HepG2 (cell line): ENCODE results near the gene ZNF467. TPM values are rescaled to one million over a fixed set of nuclear protein-coding genes. Genes with fewer than 3 reads are reported as not detected.

ENCODE experiments used
- ATAC-seq: fragments of 200-7000 bp; cut with Tn5 transposase; 3 replicates; pipeline ENCODE4 v1.9.1; 2020; ENCODE audit warnings: mild to moderate bottlenecking, moderate library complexity
- BruUV-seq: library from RNA; stranded (reverse); fragments of 400-500 nt; replicated peaks from 2 replicates; lab custom pipeline; 2021; lab: Mats Ljungman, UMichigan
- CTCF ChIA-PET: fragments of 300-600 bp; formaldehyde crosslinking; extraction: SDS; loops from one replicate; lab custom pipeline; 2021; ENCODE audit warnings: low total read pairs, inconsistent platforms, low intra/inter-chr PET ratio; lab: Yijun Ruan, JAX
- POLR2A ChIA-PET: fragments of 350-600 bp; sonication (Branson Sonifier 250); formaldehyde crosslinking; loops from one replicate; lab custom pipeline; 2020; ENCODE audit warnings: antibody characterized with exemption, inconsistent platforms; lab: Yijun Ruan, JAX
- DNase-seq: peaks from one replicate; pipeline ENCODE4 v3.0.0-alpha.2; 2015; ENCODE audit warnings: low spot score
- FAIRE-seq: peaks from 3 replicates; lab custom pipeline; 2011; peaks lifted over from hg19 to GRCh38; lab: Jason Lieb, UNC
- H2AFZ ChIP-seq: one replicate; pipeline ENCODE4 v1.6.1; 2011; ENCODE audit warnings: low read length, inconsistent platforms
- H3K27ac ChIP-seq: fragments of 300-600 bp; 3 replicates; pipeline ENCODE4 v1.8.0; 2011; ENCODE audit warnings: mixed run types, mild to moderate bottlenecking, mixed read lengths, low read length, inconsistent platforms; ENCODE audit not compliant: insufficient read depth; ENCODE audit errors: extremely low read length
- H3K27me3 ChIP-seq, 2 experiments: fragments of 200-600 bp in 1 of 2; 2 replicates in 1 of 2; 3 replicates in 1 of 2; pipeline versions ENCODE4 v1.6.0 to v1.8.0; 2011; ENCODE audit warnings: low read length in 2 of 2, mild to moderate bottlenecking in 2 of 2, moderate library complexity in 2 of 2, inconsistent platforms in 1 of 2; ENCODE audit not compliant: insufficient read depth in 2 of 2, control insufficient read depth in 1 of 2
- H3K36me3 ChIP-seq, 2 experiments: fragments of 200-600 bp in 1 of 2; replicated peaks in 1 of 2; 2 replicates in 1 of 2; 3 replicates in 1 of 2; pipeline versions ENCODE4 v1.5.1 to v1.8.0; 2011; ENCODE audit warnings: low read length in 2 of 2, inconsistent platforms in 1 of 2; ENCODE audit not compliant: insufficient read depth in 2 of 2, control insufficient read depth in 1 of 2
- H3K4me1 ChIP-seq: 2 replicates; pipeline ENCODE4 v1.5.1; 2012; ENCODE audit warnings: low read length, inconsistent platforms; ENCODE audit not compliant: insufficient read depth
- H3K4me2 ChIP-seq: 2 replicates; pipeline ENCODE4 v1.6.0; 2011; ENCODE audit warnings: low read depth, low read length, inconsistent platforms
- H3K4me3 ChIP-seq, 3 experiments: fragments of 200-600 bp in 1 of 3; sonication (generic), shearing (Covaris generic) in 1 of 3; replicated peaks in 1 of 3; 2 replicates each; pipeline ENCODE4 v1.5.1; 2011 to 2016; ENCODE audit warnings: low read length in 3 of 3, inconsistent platforms in 2 of 3, low read depth in 2 of 3, mild to moderate bottlenecking in 2 of 3, control low read depth in 1 of 3, mixed read lengths in 1 of 3; ENCODE audit not compliant: insufficient read depth in 1 of 3
- H3K79me2 ChIP-seq: one replicate; pipeline ENCODE4 v1.6.1; 2011; ENCODE audit warnings: low read length, inconsistent platforms; ENCODE audit not compliant: insufficient read depth
- H3K9ac ChIP-seq: 2 replicates; pipeline ENCODE4 v1.6.0; 2011; ENCODE audit warnings: mild to moderate bottlenecking, low read depth, low read length, inconsistent platforms; ENCODE audit not compliant: insufficient read depth
- H3K9me3 ChIP-seq: 2 replicates; pipeline ENCODE4 v1.5.1; 2012; ENCODE audit warnings: mild to moderate bottlenecking, low read length
- H4K20me1 ChIP-seq: 2 replicates; pipeline ENCODE4 v1.6.0; 2011; ENCODE audit warnings: inconsistent platforms, mild to moderate bottlenecking, low read length, moderate library complexity; ENCODE audit not compliant: insufficient read depth
- ATF7-NPFF ChIP-seq: sonication (generic); formaldehyde crosslinking; IDR thresholded peaks from 2 replicates; pipeline ENCODE4 v1.8.1; 2023; ENCODE audit warnings: mild to moderate bottlenecking, low read depth, missing genetic modification reagents, moderate library complexity
- FOSL1 ChIP-seq: sonication (generic); formaldehyde crosslinking; IDR thresholded peaks from 2 replicates; pipeline ENCODE4 v1.9.0; 2021; ENCODE audit warnings: missing genetic modification reagents, borderline replicate concordance
- KLF16 ChIP-seq, 2 experiments: sonication (generic) in 1 of 2; formaldehyde crosslinking in 1 of 2; IDR thresholded peaks; 2 replicates each; pipeline versions ENCODE4 v1.6.1 to v1.8.0; 2016 to 2023; ENCODE audit warnings: missing genetic modification reagents in 2 of 2, missing compliant biosample characterization in 1 of 2
- MED1 ChIP-seq: sonication (generic); formaldehyde crosslinking; IDR thresholded peaks from 2 replicates; pipeline ENCODE4 v1.4.0; 2020; ENCODE audit warnings: missing genetic modification reagents
- PITX1 ChIP-seq: sonication (generic); formaldehyde crosslinking; IDR thresholded peaks from 2 replicates; pipeline ENCODE4 v1.5.1; 2020; ENCODE audit warnings: mild to moderate bottlenecking, missing genetic modification reagents
- POLR2AphosphoS5 ChIP-seq: IDR thresholded peaks from 2 replicates; pipeline ENCODE4 v1.6.1; 2012; ENCODE audit warnings: low read depth, low read length
- SMAD9 ChIP-seq: sonication (generic); formaldehyde crosslinking; IDR thresholded peaks from 2 replicates; pipeline ENCODE4 v1.5.1; 2020; ENCODE audit warnings: mild to moderate bottlenecking, missing genetic modification reagents
- THAP7 ChIP-seq: sonication (generic); formaldehyde crosslinking; IDR thresholded peaks from 2 replicates; pipeline ENCODE4 v1.8.1; 2023; ENCODE audit warnings: mild to moderate bottlenecking, missing genetic modification reagents
- ZNF10 ChIP-seq: sonication (generic); formaldehyde crosslinking; IDR thresholded peaks from 2 replicates; pipeline ENCODE4 v1.4.0; 2020; ENCODE audit warnings: mild to moderate bottlenecking, low read depth, missing genetic modification reagents, borderline replicate concordance
- ZNF281 ChIP-seq: sonication (generic); formaldehyde crosslinking; IDR thresholded peaks from 2 replicates; pipeline ENCODE4 v1.4.0; 2020; ENCODE audit warnings: missing genetic modification reagents, borderline replicate concordance
- ZNF414 ChIP-seq: sonication (generic); formaldehyde crosslinking; IDR thresholded peaks from 2 replicates; pipeline ENCODE4 v1.5.0; 2020; ENCODE audit warnings: missing genetic modification reagents
- ZNF503 ChIP-seq: sonication (generic); formaldehyde crosslinking; IDR thresholded peaks from 2 replicates; pipeline ENCODE4 v1.4.0; 2020; ENCODE audit warnings: missing genetic modification reagents
- WGBS: methylation state at CpG from one replicate; pipeline ENCODE4 v1.1.6; 2017; ENCODE audit warnings: low lambda C conversion rate; 5-methylcytosine and 5-hydroxymethylcytosine counted together
- in situ Hi-C: cut with HindIII; loops from 2 replicates; pipeline ENCODE4 v1.10.0; 2017; ENCODE audit warnings: low pct_unique_long_range_greater_than_20kb; ENCODE audit not compliant: extremely low pct_ligation_motif_present
- intact Hi-C: fragments of 100-400 bp; cut with micrococcal nuclease; formaldehyde crosslinking; loops from one replicate; pipeline ENCODE4 v1.10.0; 2022; ENCODE audit not compliant: unreplicated experiment
- polyA plus RNA-seq, 8 experiments: library from polyadenylated mRNA; depleted of rRNA in 3 of 8; stranded (reverse) in 7 of 8; unstranded in 1 of 8; fragments of >200 nt; fragmentation: Illumina TruSeq in 4 of 8; extraction: Trizol in 4 of 8; gene quantifications; 2 replicates each; pipeline versions ENCODE4 v1.2.1 to v1.2.3, GENCODE V29; 2011 to 2016; ENCODE audit warnings: low read depth in 4 of 8, missing spikeins in 1 of 8, mixed read lengths in 1 of 8; ENCODE audit not compliant: insufficient read depth in 1 of 8
- total RNA-seq, 5 experiments: library from RNA; depleted of rRNA; stranded (reverse); fragments of >200 nt; fragmentation: Illumina TruSeq; extraction: Trizol; gene quantifications; 2 replicates each; pipeline ENCODE4 v1.2.3, GENCODE V29; 2016; ENCODE audit warnings: low read depth in 1 of 5

Gene ZNF467
- total and polyA plus RNA-seq, 2 of the 13 experiments (the other 11 are each of a cell fraction or from before 2014, with no cell fraction given) = 0.03 TPM; not detected in 1

- no peak for TF ChIP-seq ATF7-NPFF
These were observed 54.7 kb downstream of the ZNF467 start (continued) for GRCh38 chr7:149718730-149719049.

GRCh38 chr7:149717481-149717880 is 55.9 kb downstream of the ZNF467 start:
- H3K9ac ChIP-seq = no peak overlapping the region
- in situ Hi-C loops (no loop called here), intact Hi-C loops (no loop called here)
- H3K27ac ChIP-seq = no peak overlapping the region
- H3K79me2 ChIP-seq = no peaks in the 10 kb centered on the region
- ChIA-PET CTCF (no interaction called here), POLR2A (no interaction called here)
- BruUV-seq = no TSS peak
- no peak overlapping the region for H3K4me2 ChIP-seq
- peaks cover 41% of the 10 kb centered on the region for H3K4me1 ChIP-seq
- TF ChIP-seq SMAD9 = no peak
- no peak for TF ChIP-seq ZNF281
- TF ChIP-seq THAP7 (CRISPR knock-in tag) = no peak
- TF ChIP-seq ZNF414 (CRISPR knock-in tag) = no peak
- no peak for TF ChIP-seq MED1
- TF ChIP-seq FOSL1 = no peak
- no peak for TF ChIP-seq ZNF10
- TF ChIP-seq POLR2AphosphoS5 = no peak
- TF ChIP-seq ZNF503 (CRISPR knock-in tag) = no peak
- TF ChIP-seq KLF16 (CRISPR knock-in tag; IDR thresholded peaks at IDR 0.05) = no peak
- TF ChIP-seq PITX1 = no peak
- H3K4me3 ChIP-seq = no peak overlapping the region
- DNase-seq = no peak
- no peaks in the 10 kb centered on the region for H4K20me1 ChIP-seq
- H2AFZ ChIP-seq = no peak overlapping the region
- H3K36me3 ChIP-seq = peaks cover 5 to 14% of the 10 kb centered on the region in 2 experiments; a peak in 4 of 5 replicates
- ATAC-seq = no peak
- no peak for FAIRE-seq
- H3K27me3 ChIP-seq = no peaks in the 10 kb centered on the region
- 92% methylated on average over 2 of the region's 5 CpGs for WGBS
- H3K9me3 ChIP-seq = no peaks in the 10 kb centered on the region
